ENCODE data around the gene WDR5.

Gene WDR5

DNA sequence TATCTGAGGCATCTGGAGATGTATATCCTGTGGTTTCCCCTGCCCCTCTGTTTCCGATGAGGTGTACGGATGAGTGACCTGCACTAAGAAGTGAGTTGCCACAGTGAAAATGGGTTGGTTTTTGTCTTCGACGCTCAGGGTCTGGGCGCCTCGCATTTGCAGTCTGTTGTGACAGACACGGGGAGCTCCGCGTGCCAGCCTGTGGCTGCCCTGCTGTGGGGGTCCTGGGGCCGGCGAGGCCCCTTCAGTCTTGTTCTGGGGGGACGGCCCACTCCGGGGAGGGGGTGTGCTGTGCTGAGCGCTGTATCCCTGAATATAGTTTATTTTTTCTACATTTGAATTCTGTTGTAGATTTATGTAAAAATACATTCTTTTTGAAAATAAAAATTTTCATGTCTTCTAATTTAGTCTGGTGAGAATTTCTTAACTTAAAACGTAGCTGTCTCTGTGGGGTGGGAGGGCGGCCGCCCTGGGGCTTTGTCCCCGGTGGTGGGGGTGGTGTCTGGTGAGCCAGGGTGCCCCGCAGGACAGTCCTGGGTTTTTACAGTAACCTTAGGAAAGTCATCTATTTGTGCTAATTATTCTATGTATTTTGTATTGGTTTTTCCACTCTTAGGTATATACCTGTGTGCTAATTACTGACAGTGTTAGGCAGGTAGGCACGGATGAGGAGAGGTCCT, 23.8 kb downstream of the WDR5 start:
- DNase-seq, result no peak

DNA sequence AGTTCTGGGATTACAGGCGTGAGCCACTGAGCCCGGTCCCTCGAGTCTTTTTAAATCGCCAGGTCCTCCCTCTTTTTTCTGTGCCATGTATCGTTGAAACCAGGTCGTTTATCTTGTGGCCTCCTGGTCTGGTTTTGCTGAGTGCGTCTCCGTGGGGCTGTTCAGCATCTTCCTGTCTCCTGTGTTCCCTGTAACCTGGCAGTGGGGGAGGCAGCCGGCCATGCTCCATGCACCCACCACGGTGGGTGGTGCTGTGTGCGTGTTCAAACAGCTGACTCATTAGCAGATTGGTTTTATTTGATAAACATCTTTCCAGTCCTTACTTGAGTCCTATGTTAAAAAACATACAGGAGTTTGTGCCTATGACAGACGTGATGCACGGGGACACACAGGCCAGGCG, 25.8 kb downstream of the WDR5 start:
- no peak for DNase-seq

DNA sequence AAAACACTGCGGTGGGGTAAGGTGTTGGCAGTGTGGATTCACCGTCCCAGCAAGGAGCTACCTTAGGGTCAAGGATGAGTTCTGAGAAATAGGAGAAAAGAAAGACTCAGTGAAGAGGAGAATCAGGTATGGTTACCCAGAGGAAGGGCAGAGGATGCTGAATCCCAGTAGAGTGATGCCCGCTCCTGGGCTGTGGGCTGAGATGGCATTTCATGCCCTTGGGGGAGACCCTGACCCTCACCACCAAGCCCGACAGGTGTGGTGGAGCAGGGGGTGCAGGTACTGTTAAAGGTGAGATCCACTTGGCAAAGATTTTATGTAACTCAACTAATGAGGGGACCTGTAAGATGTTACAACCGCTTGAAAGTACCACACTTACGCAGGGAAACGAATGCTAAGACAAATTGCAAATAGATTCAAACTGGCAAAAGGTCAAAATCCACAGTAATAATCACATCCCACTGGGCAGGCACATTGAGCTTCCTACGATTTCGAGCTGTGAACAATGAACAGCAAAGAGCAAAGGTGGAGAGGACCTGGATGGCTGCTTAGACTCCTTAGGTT, 26.4 kb downstream of the WDR5 start:
- DNase-seq, result no peak

DNA sequence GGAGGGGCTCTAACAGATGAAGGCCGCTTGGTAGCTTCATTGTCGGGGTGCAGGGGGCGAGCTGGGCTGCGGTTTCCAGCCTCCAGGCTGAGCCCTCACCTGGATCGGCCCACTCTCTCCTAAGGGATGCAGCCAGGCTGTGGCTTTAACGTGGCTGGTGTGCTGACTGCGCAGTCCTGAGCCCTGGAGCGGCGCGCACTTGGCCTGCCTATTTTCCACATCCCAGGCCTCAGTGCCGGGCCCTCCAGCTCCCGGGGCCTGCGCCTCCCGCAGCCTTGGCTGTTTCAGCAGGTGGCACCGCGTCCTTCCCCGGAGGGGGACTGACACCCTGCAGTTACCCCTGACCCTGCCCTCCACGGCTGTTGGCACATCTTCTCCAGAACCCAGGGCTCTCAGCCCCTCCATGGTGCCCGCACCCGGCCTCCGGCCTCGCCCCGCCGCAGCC, 27.1 kb downstream of the WDR5 start:
- DNase-seq, result no peak

DNA sequence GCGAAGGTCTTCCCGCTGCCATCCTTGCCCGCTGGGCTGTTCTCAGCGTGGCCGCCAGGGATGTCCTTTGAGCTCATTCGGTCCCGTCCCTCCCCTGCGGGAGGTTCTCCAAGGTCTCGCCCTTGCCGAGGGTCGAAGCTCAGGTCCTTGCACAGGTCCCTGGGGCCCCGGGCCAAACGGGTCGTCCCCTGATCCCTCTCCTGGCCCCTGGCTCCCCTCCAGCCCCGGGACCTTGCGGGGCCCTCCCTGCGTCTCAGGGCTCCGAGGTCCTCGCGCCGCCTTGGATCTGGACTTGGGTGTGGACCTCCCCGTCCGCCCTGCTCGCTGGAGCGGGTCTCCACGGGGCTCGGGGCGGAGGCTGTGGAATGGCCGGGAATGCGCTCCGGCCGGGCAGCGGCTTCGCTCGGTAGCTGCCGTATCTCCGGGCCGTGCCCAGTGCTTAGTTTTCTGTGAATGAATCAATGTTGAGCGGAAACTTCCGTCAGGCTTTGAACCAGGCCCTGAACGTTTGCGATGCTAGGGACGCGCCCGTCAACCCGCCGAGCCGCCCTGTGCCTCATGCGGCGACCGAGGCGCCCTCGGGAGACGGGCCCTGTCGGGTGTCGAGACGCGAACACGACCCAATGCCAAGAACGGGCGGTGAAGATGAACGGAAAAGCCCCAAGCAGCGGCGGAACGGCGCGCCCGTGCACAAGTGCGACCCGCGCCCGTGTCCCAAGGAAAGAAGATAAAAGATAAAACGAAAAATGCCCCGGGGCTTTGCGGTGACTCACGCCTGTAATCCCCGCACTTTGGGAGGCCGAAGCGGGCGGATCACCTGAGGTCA, 27.7 kb downstream of the WDR5 start:
- no peak for DNase-seq

DNA sequence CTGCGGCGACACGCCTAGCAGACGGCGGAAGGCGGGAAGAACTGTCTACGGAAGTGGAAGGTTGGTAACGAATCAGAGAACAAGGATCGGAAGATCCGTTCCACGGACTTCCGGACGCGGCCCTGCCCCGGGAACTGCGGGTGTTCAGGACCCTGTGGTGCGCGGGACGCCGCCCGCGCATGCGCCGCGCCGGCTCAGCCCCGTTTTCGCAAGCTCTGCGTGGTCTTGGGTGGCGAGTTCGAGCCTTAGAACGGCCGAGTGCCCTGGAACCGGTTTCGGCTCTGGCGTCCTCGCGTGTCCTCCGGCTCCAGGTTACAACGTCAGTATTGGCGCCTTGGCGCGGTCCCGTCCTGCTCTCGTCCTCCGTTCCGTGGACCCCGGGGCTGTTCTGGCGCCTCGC, 29.0 kb downstream of the WDR5 start:
- no peak for DNase-seq

DNA sequence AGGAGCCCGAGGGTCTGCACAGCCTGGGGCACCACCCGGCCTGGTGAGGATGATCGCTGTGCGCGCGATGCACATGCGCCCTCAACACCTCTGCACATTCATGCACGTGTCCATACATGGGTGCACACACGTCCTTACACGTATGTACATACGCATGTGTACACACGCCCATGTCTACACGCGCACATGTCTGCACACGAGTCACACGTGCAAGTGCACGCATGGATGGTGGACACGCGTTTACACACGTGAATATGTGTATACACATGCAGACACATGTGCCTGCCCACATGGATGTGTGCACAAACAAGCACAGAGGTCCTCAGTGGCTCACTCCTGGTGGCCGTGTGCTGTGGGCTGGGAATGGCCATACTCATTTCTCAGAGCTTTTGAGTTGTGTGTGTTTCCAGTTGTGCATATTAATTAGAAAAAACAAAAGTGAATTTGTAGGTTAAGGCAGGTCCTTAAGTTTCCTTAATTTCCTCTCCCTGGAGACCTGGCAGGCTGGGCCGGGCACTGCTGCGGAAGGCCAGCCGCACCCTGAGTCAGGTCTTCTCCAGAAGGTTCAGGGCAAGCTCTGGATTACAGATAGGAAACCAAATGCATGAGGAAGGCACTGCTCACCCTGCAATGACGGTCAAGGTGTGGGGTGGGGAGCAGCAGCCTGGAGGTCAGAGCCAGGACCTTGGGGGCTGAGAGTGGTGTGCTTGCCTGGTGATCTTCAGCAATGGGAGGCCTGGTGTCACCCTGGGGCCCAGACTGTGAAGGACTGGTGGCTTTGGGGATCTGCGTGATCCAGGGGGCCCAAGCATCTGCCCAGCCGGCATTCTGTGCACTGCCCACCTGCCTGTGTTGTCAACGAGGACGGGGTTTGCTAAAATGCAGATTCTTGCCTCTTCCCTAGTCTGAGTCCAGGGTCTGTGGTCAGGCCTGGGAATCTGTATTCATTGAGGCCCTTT, 29.8 kb downstream of the WDR5 start:
- no peak for DNase-seq

DNA sequence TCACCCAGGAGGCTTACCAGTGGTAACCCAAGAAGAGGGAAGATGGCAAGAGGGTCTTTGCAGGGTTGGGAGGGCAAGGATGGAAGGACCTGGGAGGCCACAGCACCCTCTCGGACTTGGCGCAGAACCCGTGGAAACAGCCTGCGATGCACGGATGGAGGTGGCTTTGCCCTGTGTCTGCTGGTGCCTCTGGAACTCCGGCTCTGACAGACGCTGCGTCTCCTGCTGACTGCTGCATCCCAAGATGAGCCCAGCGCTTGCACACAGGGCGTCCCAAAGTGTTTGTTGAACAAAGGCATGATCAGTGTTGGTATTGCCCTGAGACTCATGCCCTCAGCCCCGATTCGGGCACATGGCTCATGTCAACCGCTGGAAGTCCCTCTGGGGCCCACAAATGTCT, 30.5 kb downstream of the WDR5 start:
- no peak for DNase-seq

DNA sequence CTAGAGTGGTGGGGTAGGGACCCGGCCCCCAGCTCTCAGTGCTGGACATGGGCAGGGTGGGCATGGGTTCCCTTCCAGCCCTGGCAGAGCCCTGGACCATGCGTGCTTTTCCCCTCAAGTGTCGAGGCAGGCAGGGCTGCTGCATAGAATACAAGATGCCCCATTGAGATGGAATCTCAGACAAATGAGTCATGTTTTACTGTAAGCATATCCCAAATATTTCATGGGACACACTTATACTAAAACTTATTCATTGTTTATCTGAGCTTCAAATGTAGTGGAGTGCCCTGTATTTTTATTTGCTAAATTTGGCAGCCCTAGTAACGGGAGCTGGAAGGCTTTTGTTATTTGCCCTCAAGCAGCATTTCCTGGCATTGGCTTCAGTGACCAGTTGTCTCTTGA, 31.6 kb downstream of the WDR5 start:
- no peak for DNase-seq

DNA sequence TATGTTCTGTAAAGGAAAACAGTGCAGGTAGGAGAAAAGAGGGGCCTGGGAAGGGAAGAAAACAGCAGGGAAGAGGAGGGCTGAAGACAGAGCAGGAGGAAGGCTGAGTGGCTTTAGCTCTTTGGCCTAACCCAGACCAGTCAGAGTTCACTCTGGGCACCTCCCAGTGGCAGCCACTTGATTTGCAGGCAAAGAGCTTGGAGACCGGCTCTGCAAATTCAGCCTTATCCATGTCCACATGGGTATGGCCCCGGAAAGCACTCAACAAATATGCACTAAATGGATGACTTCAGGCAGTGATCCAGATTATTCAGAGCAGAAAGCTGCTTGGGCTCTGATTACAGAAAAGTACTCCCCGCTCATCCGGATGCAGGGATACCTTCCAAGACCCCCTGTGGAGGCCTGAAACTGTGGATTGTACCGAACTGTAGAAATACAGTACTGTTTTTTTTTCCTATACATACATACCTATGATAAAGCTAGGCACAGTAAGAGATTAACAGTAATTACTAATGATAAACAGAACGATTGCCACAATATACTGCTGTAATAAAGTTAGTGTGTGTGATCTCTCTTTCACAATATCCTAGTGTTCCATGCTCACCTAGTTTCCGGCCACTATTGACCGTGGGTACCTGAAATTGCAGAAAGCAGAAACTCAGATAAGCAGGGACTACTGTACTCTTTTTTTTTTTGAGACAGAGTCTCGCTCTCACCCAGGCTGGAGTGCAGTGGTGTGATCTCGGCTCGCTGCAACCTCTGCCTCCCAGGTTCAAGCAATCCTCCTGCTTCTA, 33.1 kb downstream of the WDR5 start:
- no peak for DNase-seq

DNA sequence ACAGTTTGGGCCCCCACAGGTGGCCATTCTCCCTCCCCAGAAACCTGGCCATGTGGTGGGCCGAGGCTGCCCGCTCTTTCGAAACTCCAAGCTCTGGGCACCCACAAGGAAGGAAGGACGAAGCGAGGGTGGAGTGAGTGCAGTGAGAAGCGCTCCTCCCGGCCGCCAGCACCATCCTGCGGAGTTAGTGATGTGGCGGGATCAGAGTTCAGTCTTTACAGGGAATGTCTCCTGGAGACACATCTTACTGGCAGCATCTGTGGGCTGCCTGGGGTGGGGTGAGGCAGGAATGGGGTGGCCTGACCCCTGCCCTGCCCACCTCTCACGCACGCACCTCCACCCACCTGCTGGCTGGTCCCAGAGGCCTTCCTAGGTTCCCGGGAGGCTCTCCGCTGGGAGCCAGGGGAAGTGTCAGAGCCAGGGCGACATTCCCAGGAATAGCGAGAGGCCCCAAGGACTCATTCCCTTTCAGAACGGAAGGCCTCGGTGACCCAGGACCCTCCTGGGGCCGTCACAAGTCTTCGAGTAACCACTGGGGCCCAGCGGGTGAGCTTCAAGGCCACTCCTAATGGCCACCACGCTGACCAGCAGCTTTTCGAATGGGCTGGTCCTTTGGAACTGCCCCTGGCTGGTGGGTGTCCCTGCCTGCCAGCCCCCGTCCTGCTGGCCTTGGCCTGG, 34.0 kb downstream of the WDR5 start:
- no peak for DNase-seq

DNA sequence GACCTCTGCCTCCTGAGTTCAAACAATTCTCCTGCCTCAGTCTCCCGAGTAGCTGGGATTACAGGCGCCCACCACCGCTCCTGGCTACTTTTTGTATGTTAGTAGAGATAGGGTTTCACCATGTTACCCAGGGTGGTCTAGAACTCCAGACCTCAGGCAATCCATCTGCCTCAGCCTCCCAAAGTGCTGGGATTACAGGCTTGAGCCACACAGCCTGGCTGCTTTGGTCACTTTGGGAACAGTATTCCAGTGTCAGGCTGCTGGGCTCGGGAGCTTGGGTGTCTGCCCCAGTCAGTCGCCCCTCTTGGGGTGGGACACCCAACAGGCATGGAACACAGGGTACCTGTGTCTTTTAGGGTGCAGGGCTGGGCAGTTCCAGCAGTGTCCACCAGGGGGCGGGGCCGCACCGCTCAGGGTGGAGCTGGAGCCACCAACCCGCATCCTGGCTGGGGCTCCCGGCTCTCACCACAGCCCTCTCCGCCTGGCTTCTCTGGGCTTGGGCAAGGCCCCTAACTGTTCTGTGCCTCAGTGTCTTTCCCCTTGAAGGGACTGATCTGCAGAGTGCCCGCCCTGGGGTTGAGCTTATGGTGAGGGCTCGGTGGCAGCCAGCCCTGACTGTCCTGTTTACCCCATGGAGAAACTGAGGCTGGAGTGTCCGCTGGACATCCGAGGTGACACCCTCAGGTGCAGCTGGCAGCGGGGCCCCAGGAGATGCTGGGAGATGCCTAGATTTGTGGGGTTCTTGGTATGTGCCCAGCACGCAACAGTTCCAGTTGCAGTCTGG, 34.8 kb downstream of the WDR5 start:
- no peak for DNase-seq

DNA sequence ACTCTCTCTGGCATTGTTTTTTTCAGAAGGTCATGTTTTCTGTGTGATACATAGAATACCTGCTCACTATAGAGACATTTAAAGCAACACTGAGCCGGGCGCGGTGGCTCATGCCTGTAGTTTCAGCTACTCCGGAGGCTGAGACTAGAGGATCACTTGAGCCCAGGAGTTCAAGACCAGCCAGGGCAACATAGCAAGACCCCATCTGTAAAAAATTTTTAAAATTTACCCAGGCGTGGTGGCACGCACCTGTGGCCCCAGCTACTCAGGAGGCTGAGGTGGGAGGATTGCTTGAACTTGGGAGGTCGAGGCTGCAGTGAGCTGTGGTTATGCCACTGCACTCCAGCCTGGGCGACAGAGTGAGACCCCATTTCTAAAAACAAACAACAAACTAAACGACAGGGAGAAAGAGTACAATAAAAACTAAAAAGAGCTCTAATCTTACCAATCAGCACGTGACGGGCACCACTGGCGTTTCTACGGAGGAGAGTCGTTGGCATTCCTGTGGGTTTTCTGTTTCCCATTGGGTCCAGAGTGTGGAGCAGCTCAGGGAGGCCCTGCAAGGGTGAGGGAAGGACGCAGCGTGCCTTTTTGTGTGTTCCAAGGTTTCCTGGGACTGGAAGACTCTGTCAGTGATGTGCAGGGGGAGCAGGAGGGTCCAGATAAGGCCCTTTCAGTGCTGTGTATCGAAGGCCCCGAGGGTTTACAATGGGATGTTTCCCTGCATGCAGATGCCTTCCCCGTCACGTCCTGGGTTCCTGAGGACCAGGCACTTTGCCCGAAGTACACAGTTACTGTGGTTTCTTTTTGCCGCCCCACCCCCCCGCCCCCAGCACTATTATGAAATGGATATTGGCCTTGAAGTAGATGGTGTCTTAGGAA, 35.7 kb downstream of the WDR5 start:
- no peak for DNase-seq

DNA sequence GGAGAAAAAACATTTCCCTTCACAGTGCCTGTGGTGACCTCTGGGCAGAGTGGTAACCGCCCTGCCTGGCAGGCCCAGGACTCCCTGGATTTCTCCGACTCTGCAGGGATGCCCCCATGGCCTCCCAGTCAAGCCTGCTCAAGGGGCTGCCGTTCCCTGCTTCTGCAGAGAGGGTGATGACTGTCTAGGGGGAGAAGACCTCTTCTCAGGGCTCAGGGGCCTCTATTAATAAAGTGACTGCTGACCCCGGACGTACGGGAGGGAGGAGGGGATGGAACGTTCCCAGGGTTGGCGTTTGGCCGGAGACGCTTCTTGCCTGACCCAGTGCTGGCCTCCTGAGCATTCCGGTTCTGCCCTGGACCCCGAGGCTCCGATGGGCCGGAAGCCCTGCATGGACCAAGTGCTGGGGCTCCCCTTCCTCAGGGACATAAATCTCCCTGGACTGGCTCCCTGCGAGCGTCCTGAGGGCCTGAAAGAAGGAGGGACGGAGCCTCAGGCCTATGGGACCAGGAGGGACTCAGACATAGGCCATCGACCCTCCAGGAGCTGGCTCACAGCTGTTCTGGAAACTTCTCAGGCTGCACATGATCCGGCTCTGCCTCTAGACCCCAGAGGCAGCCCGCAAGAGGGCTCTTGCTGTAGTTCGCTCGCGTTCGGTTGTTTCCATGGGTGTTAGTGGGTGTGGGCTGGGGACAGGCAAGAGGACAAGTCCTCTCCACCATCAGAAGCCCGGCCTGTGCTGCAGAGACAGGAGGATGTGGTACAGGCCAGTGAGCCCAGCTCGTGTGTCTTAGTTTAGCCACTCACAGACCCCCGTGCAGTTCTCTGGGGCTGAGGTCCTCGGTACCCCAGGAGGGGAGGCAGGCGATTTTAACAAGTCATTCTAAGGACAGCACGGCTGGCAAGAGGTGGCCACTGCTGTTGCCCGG, 36.6 kb downstream of the WDR5 start:
- DNase-seq, result no peak

DNA sequence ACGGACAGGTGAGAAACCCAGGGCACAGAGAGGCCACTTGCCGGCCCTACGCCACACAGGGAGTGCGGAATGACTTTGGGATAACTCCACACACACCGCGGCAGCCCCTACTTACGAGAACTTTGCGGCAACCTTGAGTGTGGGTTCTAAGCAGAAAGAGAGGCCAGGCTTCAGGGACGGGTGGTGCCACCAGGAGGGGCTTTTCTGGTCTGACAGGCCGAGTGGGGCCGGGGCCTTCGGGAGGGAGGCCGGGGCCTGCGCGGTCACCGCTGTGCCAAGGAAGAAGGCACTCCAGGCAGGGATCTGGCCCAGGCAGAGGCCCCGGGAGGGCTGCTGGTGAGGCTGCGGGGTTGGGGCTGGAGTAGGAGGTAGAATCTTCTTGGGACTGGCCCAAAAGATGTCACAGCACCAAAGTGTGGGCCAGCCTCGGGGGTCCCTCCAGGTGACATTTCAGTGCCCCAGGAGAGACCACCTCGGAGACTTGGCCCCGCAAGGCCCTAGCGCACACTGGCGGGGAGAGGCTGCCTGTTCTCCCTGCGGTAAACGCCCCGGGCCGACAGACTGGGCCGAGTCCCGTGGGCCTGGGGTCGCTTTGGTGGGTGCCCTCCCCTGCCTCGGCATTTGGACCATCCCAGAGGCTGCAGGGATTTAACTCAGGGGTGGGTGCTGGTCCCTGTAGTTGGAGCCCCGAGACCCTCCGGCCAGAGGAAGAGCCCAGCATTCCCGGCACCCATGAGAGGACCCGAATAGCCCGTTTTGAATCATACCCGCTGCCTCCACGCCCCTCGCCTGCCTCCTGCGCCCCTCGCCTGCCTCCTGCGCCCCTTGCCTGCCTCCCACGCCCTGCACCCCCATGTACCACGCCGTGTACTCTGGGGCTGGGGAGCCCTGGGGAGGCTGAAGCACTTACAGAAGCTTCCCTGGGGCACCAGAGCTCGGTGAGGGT, 37.5 kb downstream of the WDR5 start:
- no peak for DNase-seq

DNA sequence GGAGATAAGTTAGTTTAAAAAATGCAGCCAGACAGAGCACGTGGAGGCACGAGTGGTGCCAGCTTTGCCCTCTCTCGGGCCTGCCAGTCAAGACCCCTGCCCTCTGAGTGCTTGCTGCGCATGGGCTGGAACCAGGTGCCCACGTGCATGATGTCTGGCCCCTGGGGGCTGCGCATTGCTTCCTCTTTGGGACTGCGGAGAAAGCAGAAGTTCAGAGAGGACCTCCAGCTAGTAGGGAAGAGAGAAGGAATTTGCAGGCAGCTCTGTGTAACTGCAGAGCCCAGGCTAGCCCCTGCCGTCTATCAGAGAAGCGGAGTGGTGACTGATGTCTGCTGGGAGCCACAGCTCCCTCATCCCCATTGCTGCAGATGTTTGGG, 38.2 kb downstream of the WDR5 start:
- no peak for DNase-seq

DNA sequence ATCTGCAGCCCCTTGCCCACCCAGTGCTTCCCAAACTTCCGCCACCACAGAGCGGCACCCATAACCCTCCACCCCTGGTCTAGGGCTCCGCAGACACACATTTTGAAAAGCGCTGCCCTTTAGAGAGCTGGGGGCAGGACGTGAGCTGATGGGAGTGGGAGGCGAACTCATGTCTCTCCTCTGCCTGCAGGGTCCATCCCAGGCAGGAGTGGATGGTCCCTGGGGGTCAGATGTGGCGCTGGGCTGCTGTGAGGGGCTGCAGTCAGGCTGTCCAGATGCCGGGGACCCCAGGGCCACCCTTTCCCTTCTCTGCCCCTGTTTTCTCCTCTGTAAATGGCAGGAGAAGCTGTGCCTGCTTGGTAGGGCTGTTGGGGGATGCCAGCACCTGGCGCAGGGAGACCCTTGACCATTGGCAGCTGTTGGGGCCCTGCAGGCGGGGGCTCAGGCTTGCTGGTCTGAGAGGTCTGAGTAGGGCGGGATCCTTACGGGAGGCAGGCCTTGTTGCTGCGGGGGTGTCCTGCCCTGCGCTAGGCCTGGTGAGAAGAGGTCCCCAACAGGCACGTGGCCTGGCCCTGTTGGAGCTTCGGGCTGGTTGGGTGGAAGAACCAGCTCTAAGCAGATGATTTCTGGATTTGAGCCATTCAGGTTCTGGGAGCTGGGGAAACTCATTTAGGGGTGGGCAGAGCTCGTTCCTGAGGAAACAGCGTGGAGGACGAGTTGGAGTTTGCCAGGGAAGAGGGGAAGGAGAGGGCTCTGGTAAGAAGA, 38.8 kb downstream of the WDR5 start:
- DNase-seq, result no peak
